A549 treated with CORT108297 at 1 μM for 4 hours (cell line): ENCODE measurements around the gene TGFB1. TPM values are rescaled to one million over a fixed set of nuclear protein-coding genes. Genes with fewer than 3 reads are reported as not detected.

Experiments used
- total RNA-seq: library from RNA; stranded (reverse); fragments of 200-300 nt; extraction: Qiagen RNA extraction; gene quantifications from 5 replicates; pipeline ENCODE4 v1.2.3, GENCODE V29; 2022

The TGFB1 gene
- total RNA-seq = 126 to 159 TPM (median 154 TPM) in 5 replicates

DNA sequence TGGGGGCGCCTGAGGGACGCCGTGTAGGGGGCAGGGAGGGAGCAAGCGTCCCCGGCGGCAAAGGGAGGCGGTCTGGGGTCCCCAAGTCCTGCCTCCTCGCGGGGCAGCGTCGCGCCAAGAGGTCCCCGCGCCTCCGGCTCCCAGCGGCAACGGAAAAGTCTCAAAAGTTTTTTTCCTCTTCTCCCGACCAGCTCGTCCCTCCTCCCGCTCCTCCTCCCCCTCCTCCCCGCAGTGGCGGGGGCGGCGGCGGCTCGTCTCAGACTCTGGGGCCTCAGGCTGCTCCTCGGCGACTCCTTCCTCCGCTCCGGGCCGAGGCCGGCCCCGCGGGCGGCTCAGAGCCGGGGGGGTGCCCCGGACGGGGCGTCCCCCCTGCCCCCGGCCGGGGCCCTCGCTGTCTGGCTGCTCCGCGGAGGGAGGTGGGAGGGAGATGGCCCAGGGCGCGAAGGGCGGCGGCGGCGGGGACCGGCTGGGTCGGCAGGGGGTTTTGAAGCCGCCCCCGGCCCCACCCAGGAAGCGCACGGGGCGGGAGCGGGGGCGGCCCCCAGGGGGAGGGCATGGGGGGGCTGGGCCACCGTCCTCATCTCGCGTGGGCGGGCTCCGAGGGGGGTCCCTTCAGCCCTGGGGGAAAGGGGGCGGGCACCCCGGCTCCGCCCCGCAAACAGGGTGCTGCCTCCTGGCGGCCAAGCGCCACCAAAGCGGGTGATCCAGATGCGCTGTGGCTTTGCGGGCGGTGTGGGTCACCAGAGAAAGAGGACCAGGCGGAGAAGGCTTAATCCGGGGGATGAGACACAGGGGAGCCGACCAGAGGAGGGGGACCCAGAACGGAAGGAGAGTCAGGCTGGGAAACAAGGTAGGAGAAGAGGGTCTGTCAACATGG, at the start of gene TGFB1:
TSS of gene TGFB1 (minus strand) at position 457 of the 877 bp plus-strand sequence. CDS start 878 bp downstream, outside the sequence.

GRCh38 chr19:41397086-41398049, 43.6 kb upstream of the TGFB1 start, which contains the start of the genes BCKDHA and EXOSC5:
Gene BCKDHA, plus strand, starts transcription at chr19:41397818. Its CDS starts 10 bp downstream, at chr19:41397828.
Gene EXOSC5, minus strand, starts transcription at chr19:41397359. Its CDS starts 31 bp downstream, at chr19:41397328.

DNA sequence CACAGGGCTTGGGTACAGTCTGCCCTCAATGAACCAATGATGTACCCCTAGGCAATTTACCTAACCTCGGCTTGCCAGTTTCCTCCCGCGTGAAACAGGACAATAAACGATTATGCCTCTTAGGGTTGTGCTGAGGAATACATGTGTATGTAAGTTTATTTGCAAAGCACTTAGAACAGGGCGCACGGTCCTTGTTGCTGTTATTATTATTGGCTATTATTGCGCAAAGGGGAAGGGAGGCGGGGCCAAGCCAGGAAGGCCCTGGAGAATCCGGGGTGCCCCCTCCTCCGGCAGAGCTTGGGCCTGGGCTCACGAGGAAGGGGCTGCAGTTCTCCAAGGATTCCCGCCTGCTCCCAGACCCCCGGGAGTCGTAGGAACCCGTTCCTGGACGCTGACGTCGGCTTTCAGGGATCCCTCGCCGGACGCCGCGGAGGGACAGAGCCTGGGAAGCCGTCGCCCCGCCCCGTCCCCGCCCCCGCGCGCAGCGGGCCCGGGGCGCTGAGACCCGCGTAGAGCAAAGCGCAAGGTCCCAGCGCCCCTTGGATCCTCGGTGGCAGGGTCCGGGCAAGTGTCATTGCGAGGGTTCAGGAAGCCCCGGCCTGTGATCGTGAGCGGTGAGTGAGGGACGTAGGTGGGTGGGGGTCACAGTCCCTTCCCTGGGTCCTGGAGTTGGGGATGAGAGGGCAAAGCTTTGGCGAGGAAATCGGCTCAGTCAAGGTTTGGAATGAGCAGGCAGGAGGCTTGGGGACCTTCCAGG, 22.7 kb upstream of the TGFB1 start, which contains the start of gene TMEM91:
TSS of gene TMEM91 (plus strand) at position 293 of the 757 bp plus-strand sequence. CDS start 1,777 bp downstream, outside the sequence.

DNA sequence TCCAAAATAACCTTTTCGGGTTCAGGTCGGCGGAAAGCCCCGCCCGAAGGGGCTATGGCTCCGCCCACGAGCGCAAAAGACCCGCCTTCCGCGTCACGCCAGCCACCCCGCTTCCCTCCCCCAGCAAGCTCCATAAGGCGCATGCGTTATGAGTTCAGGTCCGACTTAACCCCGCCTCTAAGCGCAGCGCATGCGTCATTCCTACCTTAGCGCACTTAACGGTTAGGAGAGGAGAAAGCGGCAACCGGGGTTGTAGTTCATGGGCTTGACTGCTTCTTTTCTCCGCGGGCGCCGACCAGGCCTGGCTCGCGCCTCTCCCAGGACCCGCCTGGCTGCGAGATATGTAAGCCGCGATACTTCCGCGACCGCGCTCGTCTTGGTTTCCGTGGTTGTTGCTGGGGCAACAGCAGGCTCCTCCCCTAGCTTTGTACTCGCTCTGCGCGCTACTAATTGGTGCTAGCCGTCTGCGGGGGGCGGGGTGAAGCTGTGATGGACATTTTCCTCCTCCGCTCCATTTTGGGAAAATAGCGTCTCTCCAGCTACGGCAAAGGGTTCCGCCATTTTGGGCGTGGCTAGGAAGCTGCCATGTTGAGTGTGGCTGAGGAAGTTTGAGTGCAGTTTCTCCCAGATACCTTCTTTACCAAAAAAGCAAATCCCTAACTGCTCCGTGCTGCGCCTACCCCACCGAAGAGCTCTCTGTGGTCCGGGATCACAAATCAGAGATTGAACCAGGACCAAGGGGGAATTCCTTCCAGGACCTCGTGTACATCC, 10.2 kb upstream of the TGFB1 start, which contains the start of gene B9D2:
TSS of gene B9D2 (minus strand) at position 397 of the 771 bp plus-strand sequence. CDS start 630 bp downstream, outside the sequence.

GRCh38 chr19:41310033-41310831, 43.5 kb downstream of the TGFB1 start, which contains the start of gene CCDC97:
Gene CCDC97, plus strand, starts transcription at chr19:41310172. Its CDS starts 139 bp downstream, at chr19:41310311.

Other genes with a start within 250 kb of the TGFB1 start
- gene CYP2F1, start 239.5 kb downstream of the TGFB1 start, total RNA-seq = not detected in 5 replicates
- 21.2 to 28.5 TPM (median 26.9 TPM) in 5 replicates for gene CYP2S1, start 160.7 kb downstream of the TGFB1 start, total RNA-seq
- 127 to 146 TPM (median 136 TPM) in 5 replicates for gene AXL, start 134.7 kb downstream of the TGFB1 start, total RNA-seq
- 284 to 314 TPM (median 312 TPM) in 5 replicates for gene HNRNPUL1, start 89.5 kb downstream of the TGFB1 start, total RNA-seq
- 34.0 to 47.5 TPM (median 42.6 TPM) in 5 replicates for gene CCDC97, start 43.8 kb downstream of the TGFB1 start, total RNA-seq
- gene B9D2, start 10.2 kb upstream of the TGFB1 start, total RNA-seq = 25.1 to 33.2 TPM (median 32.2 TPM) in 5 replicates
- 3.2 to 4.6 TPM (median 4.2 TPM) in 5 replicates for gene TMEM91, start 22.6 kb upstream of the TGFB1 start, total RNA-seq
- gene EXOSC5, start 43.4 kb upstream of the TGFB1 start, total RNA-seq = 75.7 to 110 TPM (median 102 TPM) in 5 replicates
- 38.6 to 50.6 TPM (median 45.6 TPM) in 5 replicates for gene BCKDHA, start 43.9 kb upstream of the TGFB1 start, total RNA-seq
- gene B3GNT8, start 73.5 kb upstream of the TGFB1 start, total RNA-seq = 0.05 to 0.21 TPM (median 0.10 TPM) in 4 of 5 replicates, not detected in the other
- 104 to 118 TPM (median 106 TPM) in 5 replicates for gene DMAC2, start 86.0 kb upstream of the TGFB1 start, total RNA-seq
- gene ERICH4, start 89.2 kb upstream of the TGFB1 start, total RNA-seq = 0.09 TPM in 1 of 5 replicates, not detected in the others
- gene CEACAM21, start 222.2 kb upstream of the TGFB1 start, total RNA-seq = not detected in 5 replicates